Measurements from ENCODE around the gene JUND. TPM values are rescaled to one million over a fixed set of nuclear protein-coding genes. Genes with fewer than 3 reads are reported as not detected.

Gene JUND
- total RNA-seq, 1 donor from 2014 or later = 122 TPM

DNA sequence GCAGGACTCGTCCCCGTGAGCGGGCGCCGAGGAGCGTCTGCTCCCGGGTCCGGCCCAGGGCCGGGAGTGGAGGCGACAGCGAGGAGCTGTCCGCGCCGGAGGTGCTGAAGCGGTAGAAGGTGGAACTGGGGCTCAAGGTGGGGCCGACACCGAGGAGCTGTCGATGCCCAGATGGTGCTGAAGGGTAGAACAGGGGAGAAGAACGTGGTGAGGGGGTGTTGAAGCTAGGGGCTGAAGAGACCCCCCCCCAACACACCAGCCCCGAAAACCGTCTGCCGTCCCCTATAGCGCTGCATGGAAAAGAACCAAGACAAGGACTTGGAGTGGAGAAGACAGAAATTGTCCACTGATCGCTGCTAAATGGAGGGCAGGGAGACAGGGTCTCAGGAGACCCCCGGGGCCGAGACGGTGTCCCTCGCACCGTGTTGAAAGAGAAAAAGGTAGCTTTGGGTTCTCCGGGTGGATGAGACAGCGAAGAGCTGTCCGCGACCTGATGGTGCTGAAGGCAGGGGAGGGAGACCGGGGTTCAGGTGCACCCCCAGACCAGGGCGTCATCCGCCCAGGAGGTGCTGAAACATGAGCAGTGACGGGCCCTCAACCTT, 48.1 kb downstream of the JUND start:
- peak; percentile 58 for DNase-seq

DNA sequence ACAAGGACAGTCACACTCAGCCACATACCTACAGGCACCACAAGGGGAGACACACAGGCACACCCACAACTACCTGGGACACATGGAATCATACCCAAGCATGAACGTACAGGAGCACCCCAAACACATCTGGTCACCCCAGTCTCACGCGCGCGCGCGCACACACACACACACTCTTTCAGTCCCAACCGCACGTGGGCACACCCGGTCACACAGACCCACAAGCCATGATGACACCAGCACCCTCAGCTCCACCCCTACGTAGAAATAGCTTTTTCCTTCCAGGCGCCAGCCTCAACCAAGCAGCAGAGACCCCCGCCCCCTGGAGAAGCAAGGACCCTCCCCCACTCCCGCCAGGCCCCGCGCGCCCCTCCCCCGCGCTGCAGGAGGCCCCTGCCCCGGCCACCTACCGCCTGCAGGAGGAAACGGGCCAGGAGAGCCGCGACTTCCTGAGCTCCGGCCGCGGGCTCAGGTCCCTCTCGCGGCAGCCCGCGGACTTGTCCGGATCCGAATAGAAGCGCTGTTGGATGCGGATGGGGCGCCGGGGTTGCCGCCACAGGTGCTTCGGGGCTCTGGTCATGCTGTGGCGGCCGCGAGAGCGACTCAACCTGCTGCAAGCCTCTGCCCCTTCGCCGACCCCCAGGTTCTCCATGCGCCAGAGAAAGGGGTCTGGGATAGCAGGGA, 48.7 kb downstream of the JUND start:
- DNase-seq = no peak

DNA sequence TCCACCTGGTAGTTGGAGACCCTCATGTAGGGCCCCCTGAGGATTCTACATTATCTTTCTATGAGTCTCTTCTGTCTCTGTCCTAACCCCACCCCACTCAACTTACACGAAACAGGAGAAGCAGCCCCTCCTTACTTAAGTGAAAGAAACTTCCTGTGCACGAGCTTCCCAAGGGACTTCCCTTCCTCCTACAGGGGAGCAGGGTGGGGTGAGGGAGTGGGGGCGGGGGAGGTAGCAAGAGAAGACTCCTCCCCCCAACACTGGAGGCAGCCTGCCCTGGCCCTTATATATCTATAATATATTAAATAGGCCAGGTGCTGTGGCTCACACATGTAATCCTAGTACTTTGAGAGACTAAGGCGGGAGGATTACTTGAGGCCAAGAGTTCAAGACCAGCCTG, 49.6 kb downstream of the JUND start:
- DNase-seq = no peak

DNA sequence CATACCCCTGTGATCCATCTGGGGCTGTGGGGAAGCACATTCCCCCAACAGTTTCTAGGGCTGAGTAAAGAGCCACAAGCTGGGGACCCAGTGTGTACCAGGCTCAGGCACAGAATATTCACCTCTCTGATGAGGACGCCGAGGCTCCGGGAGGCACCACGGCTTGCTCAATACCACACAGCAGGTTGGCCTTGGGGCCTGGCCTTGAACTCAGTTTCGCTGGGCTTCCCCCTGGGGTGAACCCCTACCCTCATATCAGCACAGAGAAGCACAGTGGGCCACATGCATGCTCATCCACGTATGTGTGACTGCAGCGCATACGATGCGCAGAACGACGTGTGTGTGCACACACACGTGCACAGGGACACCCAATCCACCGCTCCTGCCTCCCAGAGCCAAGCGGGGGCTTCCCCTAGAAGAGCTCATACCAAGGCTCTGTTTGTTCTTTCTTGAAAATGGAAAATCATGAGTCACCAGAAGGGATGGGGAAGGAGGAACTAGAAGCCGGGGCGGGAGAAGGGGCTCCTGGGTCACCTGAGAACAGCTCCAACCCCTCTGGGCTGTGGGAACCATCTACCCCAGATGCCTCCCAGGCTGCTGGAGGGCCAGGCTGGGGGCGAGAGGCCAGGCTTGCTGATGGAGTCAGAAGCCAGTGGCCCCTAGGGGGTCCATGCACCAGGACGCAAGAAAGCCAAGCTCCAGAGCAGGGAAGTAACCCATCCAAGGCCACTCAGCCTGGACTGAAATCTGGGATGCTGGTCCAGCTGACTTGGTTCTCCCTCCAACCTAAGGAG, 50.3 kb downstream of the JUND start:
- no peak for DNase-seq

DNA sequence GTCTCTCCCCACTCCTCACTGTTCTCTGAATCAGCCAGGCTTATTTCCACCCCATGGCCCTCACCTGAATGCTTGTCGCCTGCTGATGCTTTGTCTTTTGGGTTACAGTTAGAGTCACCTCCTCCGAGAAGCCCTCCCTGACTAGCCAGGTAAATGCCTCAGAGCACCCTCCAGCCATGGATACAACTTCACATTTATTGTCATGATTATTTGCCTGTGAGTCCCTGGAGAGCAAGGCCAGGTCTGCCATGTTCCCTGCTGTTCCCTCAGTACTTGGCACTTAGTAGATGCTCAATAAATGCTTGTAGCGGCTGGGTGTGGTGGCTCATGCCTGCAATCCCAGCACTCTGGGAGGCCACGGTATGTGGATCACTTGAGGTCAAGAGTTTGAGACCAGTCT, 51.5 kb downstream of the JUND start:
- DNase-seq = no peak

Other genes with a start within 250 kb of the JUND start
- 0.34 and 0.74 TPM in 2 replicates for gene IL12RB1, start 194.7 kb downstream of the JUND start, total RNA-seq
- 2.2 and 3.7 TPM in 2 replicates for gene MAST3, start 183.8 kb downstream of the JUND start, total RNA-seq
- gene PIK3R2, start 128.5 kb downstream of the JUND start, total RNA-seq = 4.8 and 9.7 TPM in 2 replicates
- 8.0 and 8.5 TPM in 2 replicates for gene IFI30, start 107.8 kb downstream of the JUND start, total RNA-seq
- gene MPV17L2, start 88.4 kb downstream of the JUND start, total RNA-seq = 15.3 and 19.3 TPM in 2 replicates
- gene RAB3A, start 77.6 kb downstream of the JUND start, total RNA-seq = 0.17 and 0.93 TPM in 2 replicates
- gene PDE4C, start 55.2 kb downstream of the JUND start, total RNA-seq = 0.28 and 0.51 TPM in 2 replicates
- gene IQCN, start 7.2 kb downstream of the JUND start, total RNA-seq = under 0.01 and 0.17 TPM in 2 replicates
- gene LSM4, start 41.5 kb upstream of the JUND start, total RNA-seq = 88.5 and 185 TPM in 2 replicates
- 28.2 and 29.6 TPM in 2 replicates for gene PGPEP1, start 59.0 kb upstream of the JUND start, total RNA-seq
- 106 and 152 TPM in 2 replicates for gene GDF15, start 104.5 kb upstream of the JUND start, total RNA-seq
- gene LRRC25, start 116.0 kb upstream of the JUND start, total RNA-seq = not detected in 2 replicates
- 88.8 and 96.7 TPM in 2 replicates for gene SSBP4, start 137.8 kb upstream of the JUND start, total RNA-seq
- gene ISYNA1, start 156.5 kb upstream of the JUND start, total RNA-seq = 35.4 and 69.7 TPM in 2 replicates
- 12.3 and 14.8 TPM in 2 replicates for gene ELL, start 240.4 kb upstream of the JUND start, total RNA-seq